Liver (tissue), 3 donors: ENCODE measurements around the gene SLC15A5.

Experiments used
- CTCF ChIP-seq: fragments of 150-350 bp; IDR thresholded peaks from 2 replicates; pipeline ENCODE4 v1.5.1; 2017; ENCODE audit warnings: improper control_type of control experiment, low read depth, low read length; ENCODE audit not compliant: missing input control
- FOXA2 ChIP-seq: IDR thresholded peaks from 2 replicates; pipeline ENCODE4 v1.6.1; 2016; ENCODE audit warnings: antibody characterized with exemption
- HNF4A ChIP-seq, 2 donors: conservative IDR thresholded peaks; 2 replicates each; pipeline ENCODE4 v1.6.1; 2016; ENCODE audit warnings: antibody characterized with exemption in 2 of 2, mild to moderate bottlenecking in 2 of 2
- HNF4G ChIP-seq: IDR thresholded peaks from 2 replicates; pipeline ENCODE4 v1.6.1; 2016; ENCODE audit warnings: antibody characterized with exemption
- JUND ChIP-seq, 2 donors: IDR thresholded peaks; 2 replicates each; pipeline ENCODE4 v1.6.1; 2016; ENCODE audit warnings: antibody characterized with exemption in 2 of 2
- RAD21 ChIP-seq, 2 donors: IDR thresholded peaks; 2 replicates each; pipeline ENCODE4 v1.6.1; 2016; ENCODE audit warnings: antibody characterized with exemption in 2 of 2, mild to moderate bottlenecking in 2 of 2
- REST ChIP-seq: IDR thresholded peaks from 2 replicates; pipeline ENCODE4 v1.6.1; 2016; ENCODE audit warnings: antibody characterized with exemption, mild to moderate bottlenecking
- TAF1 ChIP-seq: conservative IDR thresholded peaks from 2 replicates; pipeline ENCODE4 v1.6.1; 2016; ENCODE audit warnings: antibody characterized with exemption, mild to moderate bottlenecking
- TF ChIP-seq, protein P1 (sequence below): IDR thresholded peaks from 2 replicates; pipeline ENCODE4 v1.6.1; 2016; ENCODE audit warnings: antibody characterized with exemption
- donor health status: healthy.
- donor health status: healthy.

GRCh38 chr12:16281157-16281556, 3.7 kb upstream of the SLC15A5 start:
- TF ChIP-seq, protein P1, sequence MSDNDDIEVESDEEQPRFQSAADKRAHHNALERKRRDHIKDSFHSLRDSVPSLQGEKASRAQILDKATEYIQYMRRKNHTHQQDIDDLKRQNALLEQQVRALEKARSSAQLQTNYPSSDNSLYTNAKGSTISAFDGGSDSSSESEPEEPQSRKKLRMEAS: peak; percentile 75
- TF ChIP-seq CTCF: no peak
- peak; percentile 95 for TF ChIP-seq HNF4G
- peak; percentile 82 to 95 for TF ChIP-seq JUND (IDR thresholded peaks at IDR 0.05)
- TF ChIP-seq TAF1: peak; percentile 37
- TF ChIP-seq HNF4A (conservative IDR thresholded peaks at IDR 0.05): peak; percentile 99
- peak; percentile 77 for TF ChIP-seq REST
- peak; percentile 66 to 72 for TF ChIP-seq RAD21 (IDR thresholded peaks at IDR 0.05)
- peak; percentile 26 for TF ChIP-seq FOXA2
